ENCODE results near the gene MS4A3. TPM values are rescaled to one million over a fixed set of nuclear protein-coding genes. Genes with fewer than 3 reads are reported as not detected.
"Not testable (repeated sequence)": the region's sequence is repeated elsewhere in the genome, so short reads cannot be mapped to it uniquely, and the experiment has no call there.

MS4A3 gene
- not detected for total RNA-seq

- H3K9me3 ChIP-seq: no peaks in the 10 kb centered on the region
- no peaks in the 10 kb centered on the region for H3K36me3 ChIP-seq
- TF ChIP-seq CTCF (IDR thresholded peaks at IDR 0.05): no peak
- no peak within 1 kb of the TSS for H3K4me3 ChIP-seq
- H3K4me1 ChIP-seq: no peaks in the 10 kb centered on the region
- no peak for DNase-seq (ENCODE audit: low spot score in 2 of 2)
- H3K27me3 ChIP-seq: no peaks in the 10 kb centered on the region
- no peak within 1 kb of the TSS for H3K27ac ChIP-seq
- intact Hi-C loops (cut with DNase I): no loop called here
These were observed at the start of gene MS4A3 for GRCh38 chr11:60056349-60056969. Gene MS4A3 (plus strand): TSS chr11:60056665. CDS start chr11:60061161, 4,496 bp downstream.

- DNase-seq (ENCODE audit: low spot score in 2 of 2): no peak
- no peaks in the 10 kb centered on the region for H3K27me3 ChIP-seq
- H3K27ac ChIP-seq: no peak within 1 kb of the TSS
- H3K9me3 ChIP-seq: no peaks in the 10 kb centered on the region
- no peaks in the 10 kb centered on the region for H3K36me3 ChIP-seq
- no peaks in the 10 kb centered on the region for H3K4me1 ChIP-seq
- no peak for TF ChIP-seq CTCF (IDR thresholded peaks at IDR 0.05)
- H3K4me3 ChIP-seq: no peak within 1 kb of the TSS
- intact Hi-C loops (cut with DNase I): no loop called here
These were observed 39.6 kb upstream of the MS4A3 start, which contains the start of gene OOSP4B for GRCh38 chr11:60016881-60017280. Gene OOSP4B (plus strand): TSS chr11:60017181.

GRCh38 chr11:60018058-60018457 is 38.4 kb upstream of the MS4A3 start:
- no peaks in the 10 kb centered on the region for H3K36me3 ChIP-seq
- DNase-seq (ENCODE audit: low spot score in 2 of 2): no peak
- H3K4me3 ChIP-seq: no peak overlapping the region
- H3K27ac ChIP-seq: no peak overlapping the region
- no peak for TF ChIP-seq CTCF (IDR thresholded peaks at IDR 0.05)
- intact Hi-C loops (cut with DNase I): no loop called here
- H3K27me3 ChIP-seq: no peaks in the 10 kb centered on the region
- H3K4me1 ChIP-seq: no peaks in the 10 kb centered on the region
- no peaks in the 10 kb centered on the region for H3K9me3 ChIP-seq

GRCh38 chr11:60020376-60020775 is 36.1 kb upstream of the MS4A3 start:
- H3K27me3 ChIP-seq; H3K4me3 ChIP-seq; H3K9me3 ChIP-seq; H3K27ac ChIP-seq; H3K4me1 ChIP-seq; DNase-seq (ENCODE audit: low spot score in 2 of 2); intact Hi-C loops (cut with DNase I); H3K36me3 ChIP-seq: not testable (repeated sequence)

GRCh38 chr11:60029015-60029632 is 27.3 kb upstream of the MS4A3 start:
- Histone ChIP-seq H3K9me3 (no peaks in the 10 kb centered on the region), H3K36me3 (no peaks in the 10 kb centered on the region), H3K4me1 (no peaks in the 10 kb centered on the region), H3K27ac (no peak overlapping the region), H3K4me3 (no peak overlapping the region), H3K27me3 (no peaks in the 10 kb centered on the region)
- intact Hi-C loops (cut with DNase I): no loop called here
- TF ChIP-seq CTCF (IDR thresholded peaks at IDR 0.05): no peak
- no peak for DNase-seq (ENCODE audit: low spot score in 2 of 2)

GRCh38 chr11:60040109-60040508 is 16.4 kb upstream of the MS4A3 start, which contains the start of gene OOSP2:
Gene OOSP2 (plus strand): TSS chr11:60040409. CDS start chr11:60040460, 51 bp downstream.
- Histone ChIP-seq H3K27ac (no peak within 1 kb of the TSS), H3K36me3 (no peaks in the 10 kb centered on the region), H3K9me3 (no peaks in the 10 kb centered on the region), H3K4me1 (no peaks in the 10 kb centered on the region), H3K4me3 (no peak within 1 kb of the TSS), H3K27me3 (no peaks in the 10 kb centered on the region)
- DNase-seq (ENCODE audit: low spot score in 2 of 2): no peak
- intact Hi-C loops (cut with DNase I): no loop called here
- TF ChIP-seq CTCF (IDR thresholded peaks at IDR 0.05): no peak

GRCh38 chr11:60050422-60050821 is 6.0 kb upstream of the MS4A3 start:
- H3K27me3 ChIP-seq, H3K36me3 ChIP-seq: not testable (repeated sequence)

GRCh38 chr11:60050839-60051238 is 5.6 kb upstream of the MS4A3 start:
- H3K4me1 ChIP-seq; H3K4me3 ChIP-seq; DNase-seq (ENCODE audit: low spot score in 2 of 2); H3K9me3 ChIP-seq; intact Hi-C loops (cut with DNase I); H3K36me3 ChIP-seq; H3K27ac ChIP-seq; H3K27me3 ChIP-seq: not testable (repeated sequence)

More at GRCh38 chr11:60050422-60050821, 6.0 kb upstream of the MS4A3 start:
- H3K27ac ChIP-seq; H3K4me1 ChIP-seq; DNase-seq (ENCODE audit: low spot score in 2 of 2); H3K4me3 ChIP-seq; intact Hi-C loops (cut with DNase I); H3K9me3 ChIP-seq: not testable (repeated sequence)

Measured in ascending aorta (tissue), 2 donors.